HepG2 (cell line): Measurements from ENCODE around the gene BCL6. TPM values are rescaled to one million over a fixed set of nuclear protein-coding genes. Genes with fewer than 3 reads are reported as not detected.

ENCODE experiments used
- CTCF ChIP-seq: sonication (generic); formaldehyde crosslinking; IDR thresholded peaks from 2 replicates; pipeline ENCODE4 v1.5.0; 2020; ENCODE audit warnings: mild to moderate bottlenecking, missing genetic modification reagents, moderate library complexity
- DDIT3 ChIP-seq: sonication (generic); formaldehyde crosslinking; IDR thresholded peaks from 2 replicates; pipeline ENCODE4 v1.4.0; 2020; ENCODE audit warnings: mild to moderate bottlenecking, missing genetic modification reagents
- FOSL2 ChIP-seq: sonication (generic); formaldehyde crosslinking; IDR thresholded peaks from 2 replicates; pipeline ENCODE4 v1.4.0; 2020; ENCODE audit warnings: missing genetic modification reagents
- HMGXB4 ChIP-seq, 2 experiments: sonication (generic) in 1 of 2; formaldehyde crosslinking in 1 of 2; IDR thresholded peaks; 2 replicates each; pipeline versions ENCODE4 v1.4.0 to v1.6.1; 2018 to 2020; ENCODE audit warnings: missing genetic modification reagents in 2 of 2, borderline replicate concordance in 1 of 2, low read depth in 1 of 2, mild to moderate bottlenecking in 1 of 2, missing biosample characterization in 1 of 2
- KLF11 ChIP-seq: IDR thresholded peaks from 2 replicates; pipeline ENCODE4 v1.6.1; 2016; ENCODE audit warnings: missing compliant biosample characterization
- KMT2A ChIP-seq: sonication (generic); formaldehyde crosslinking; IDR thresholded peaks from 2 replicates; pipeline ENCODE4 v1.4.0; 2020; ENCODE audit warnings: missing genetic modification reagents
- RERE ChIP-seq: IDR thresholded peaks from 2 replicates; pipeline ENCODE4 v1.6.1; 2016; ENCODE audit warnings: low read depth, missing genetic modification reagents, missing compliant biosample characterization
- SP140L ChIP-seq: sonication (generic); formaldehyde crosslinking; IDR thresholded peaks from 2 replicates; pipeline ENCODE4 v1.4.0; 2020; ENCODE audit warnings: missing genetic modification reagents, borderline replicate concordance
- ZNF20 ChIP-seq: sonication (generic); formaldehyde crosslinking; IDR thresholded peaks from 2 replicates; pipeline ENCODE4 v1.4.0; 2020; ENCODE audit warnings: mild to moderate bottlenecking, moderate library complexity, missing genetic modification reagents
- ZNF232 ChIP-seq: sonication (generic); formaldehyde crosslinking; IDR thresholded peaks from 2 replicates; pipeline ENCODE4 v1.4.0; 2020; ENCODE audit warnings: missing genetic modification reagents, borderline replicate concordance
- ZNF256 ChIP-seq: sonication (generic); formaldehyde crosslinking; conservative IDR thresholded peaks from 2 replicates; pipeline ENCODE4 v1.4.0; 2020; ENCODE audit warnings: missing genetic modification reagents
- ZNF263 ChIP-seq: sonication (generic); formaldehyde crosslinking; IDR thresholded peaks from 2 replicates; pipeline ENCODE4 v1.4.0; 2020; ENCODE audit warnings: missing genetic modification reagents
- ZNF264 ChIP-seq: sonication (generic); formaldehyde crosslinking; IDR thresholded peaks from 2 replicates; pipeline ENCODE4 v1.4.0; 2020; ENCODE audit warnings: missing genetic modification reagents
- ZNF274 ChIP-seq: sonication (generic); formaldehyde crosslinking; IDR thresholded peaks from 2 replicates; pipeline ENCODE4 v1.5.1; 2020; ENCODE audit warnings: mild to moderate bottlenecking, missing genetic modification reagents
- ZNF446 ChIP-seq: sonication (generic); formaldehyde crosslinking; IDR thresholded peaks from 2 replicates; pipeline ENCODE4 v1.5.0; 2020; ENCODE audit warnings: mild to moderate bottlenecking, missing genetic modification reagents
- ZNF703 ChIP-seq: sonication (generic); formaldehyde crosslinking; IDR thresholded peaks from 2 replicates; pipeline ENCODE4 v1.5.1; 2020; ENCODE audit warnings: missing genetic modification reagents, mild to moderate bottlenecking, moderate library complexity, borderline replicate concordance
- ZNF710 ChIP-seq: sonication (generic); formaldehyde crosslinking; IDR thresholded peaks from 2 replicates; pipeline ENCODE4 v1.5.0; 2020; ENCODE audit warnings: mild to moderate bottlenecking, missing genetic modification reagents, borderline replicate concordance
- polyA plus RNA-seq, 8 experiments: library from polyadenylated mRNA; depleted of rRNA in 3 of 8; stranded (reverse) in 7 of 8; unstranded in 1 of 8; fragments of >200 nt; fragmentation: Illumina TruSeq in 4 of 8; extraction: Trizol in 4 of 8; gene quantifications; 2 replicates each; pipeline versions ENCODE4 v1.2.1 to v1.2.3, GENCODE V29; 2011 to 2016; ENCODE audit warnings: low read depth in 4 of 8, missing spikeins in 1 of 8, mixed read lengths in 1 of 8; ENCODE audit not compliant: insufficient read depth in 1 of 8
- total RNA-seq, 5 experiments: library from RNA; depleted of rRNA; stranded (reverse); fragments of >200 nt; fragmentation: Illumina TruSeq; extraction: Trizol; gene quantifications; 2 replicates each; pipeline ENCODE4 v1.2.3, GENCODE V29; 2016; ENCODE audit warnings: low read depth in 1 of 5

Gene BCL6
- total and polyA plus RNA-seq, 2 of the 13 experiments (the other 11 are each of a cell fraction or from before 2014, with no cell fraction given) = 21.2 to 53.7 TPM

- TF ChIP-seq RERE (CRISPR knock-in tag) (0 out of 2 replicates have a peak, but pooled peaks have one; percentile 13), ZNF20 (CRISPR knock-in tag) (no peak), ZNF232 (CRISPR knock-in tag) (0 out of 2 replicates have a peak, but pooled peaks have one; percentile 7), ZNF264 (0 out of 2 replicates have a peak, but pooled peaks have one; percentile 5), CTCF (no peak), KLF11 (CRISPR knock-in tag) (no peak), ZNF263 (no peak), SP140L (CRISPR knock-in tag) (no peak), DDIT3 (no peak), ZNF274 (CRISPR knock-in tag) (no peak), HMGXB4 (CRISPR knock-in tag; IDR thresholded peaks at IDR 0.05; ENCODE audit: borderline replicate concordance in 1 of 2, low read depth in 1 of 2) (peak; percentile 1 to 58; a peak in 3 of 4 replicates), ZNF710 (CRISPR knock-in tag) (peak; percentile 60; the same call in 1 of the 2 replicates), ZNF256 (0 out of 2 replicates have a peak, but pooled peaks have one; percentile 32), ZNF446 (CRISPR knock-in tag) (no peak), KMT2A (CRISPR knock-in tag) (peak; percentile 36; the same call in 1 of the 2 replicates), ZNF703 (CRISPR knock-in tag) (no peak; the same call in 1 of the 2 replicates), FOSL2 (peak; percentile 34; the same call in 1 of the 2 replicates)
Measured at GRCh38 chr3:187750006-187750512, 4.8 kb upstream of the BCL6 start (continued).
